Activated effector memory CD4-positive, alpha-beta T cell treated with Interleukin-2 at 50 U/mL for 16 hours (primary cell): Measurements from ENCODE around the gene SLC52A1.
A peak's percentile ranks its signal among the peaks of the same experiment; 100 is the strongest.

Source experiments
- DNase-seq: peaks from one replicate; pipeline ENCODE4 v3.0.0-alpha.2; 2020

Gene SLC52A1

DNA sequence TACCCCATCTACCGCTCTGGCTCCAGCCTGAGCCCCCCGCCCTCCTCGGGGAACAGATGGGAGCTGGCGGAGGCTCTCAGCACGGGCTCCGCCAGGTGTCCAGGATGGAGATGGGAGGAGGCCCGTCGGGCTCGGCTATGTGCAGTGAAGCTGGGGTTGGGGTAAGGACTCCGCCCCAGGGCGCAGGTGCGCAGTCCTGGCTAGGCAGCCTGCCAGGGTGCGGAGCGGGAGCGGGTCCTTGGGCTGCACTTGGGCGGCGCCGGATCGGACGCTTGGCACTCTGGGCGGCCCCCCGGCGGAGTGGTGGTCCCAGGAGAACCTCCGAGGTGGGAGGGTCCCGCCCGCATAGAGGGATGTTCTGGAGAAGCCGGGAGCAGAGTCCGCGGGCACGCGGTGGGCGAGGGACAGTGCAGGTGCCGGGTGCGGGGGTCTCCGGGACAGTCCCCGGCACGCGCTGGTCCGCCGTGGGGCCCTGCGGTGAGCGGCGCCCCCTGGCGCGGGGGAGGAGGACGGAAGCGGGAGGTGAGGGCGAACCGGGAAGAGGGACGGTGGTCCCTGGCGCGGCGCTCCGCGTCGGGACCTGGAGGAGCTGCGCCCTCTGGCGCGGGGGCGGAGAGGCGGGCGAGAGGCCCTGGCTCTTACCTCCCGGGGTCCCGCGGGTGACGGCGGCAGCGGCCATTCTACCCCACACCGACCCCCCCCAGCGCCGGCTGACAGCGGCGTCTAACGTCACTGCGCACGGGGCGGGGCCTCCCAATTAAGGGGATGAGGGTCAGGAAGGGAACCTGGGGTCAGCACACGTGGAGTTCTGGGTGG is 48.1 kb downstream of the SLC52A1 start, which contains the start of gene CAMTA2:
TSS of gene CAMTA2 (minus strand) at position 725 of the 816 bp plus-strand sequence. CDS start 1,453 bp downstream, outside the sequence.
- DNase-seq, result peak; percentile 81

DNA sequence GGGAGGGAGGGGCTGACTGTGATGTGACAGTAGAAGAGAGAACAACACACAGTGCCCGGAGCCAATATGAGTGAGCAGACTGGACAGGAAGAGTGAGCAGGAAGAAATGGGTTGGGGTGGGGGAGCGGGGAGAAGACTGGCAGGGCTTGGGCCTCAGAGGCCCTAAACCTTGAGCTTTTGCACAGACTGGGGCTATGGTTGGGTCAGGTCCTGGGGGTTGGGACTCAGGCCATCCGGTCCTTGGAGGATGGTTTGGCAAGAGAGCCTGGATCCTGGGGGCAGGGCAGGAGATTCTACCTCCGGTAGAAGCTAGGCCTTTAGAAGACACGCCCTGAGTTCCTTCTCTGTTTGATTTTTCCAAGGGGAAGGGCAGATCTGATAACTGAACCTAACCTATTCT is 48.8 kb downstream of the SLC52A1 start:
- no peak for DNase-seq
